HG03558 (cell line): Measurements from ENCODE around the gene ARR3.
"Not testable (repeated sequence)": the region's sequence is repeated elsewhere in the genome, so short reads cannot be mapped to it uniquely, and the experiment has no call there.

Source experiments
- ATAC-seq: cut with Tn5 transposase; IDR thresholded peaks from one replicate; pipeline ENCODE4 v1.9.1; 2021; ENCODE audit warnings: moderate number of reproducible peaks; ENCODE audit not compliant: unreplicated experiment; ENCODE audit errors: extremely low read depth

Gene ARR3

DNA sequence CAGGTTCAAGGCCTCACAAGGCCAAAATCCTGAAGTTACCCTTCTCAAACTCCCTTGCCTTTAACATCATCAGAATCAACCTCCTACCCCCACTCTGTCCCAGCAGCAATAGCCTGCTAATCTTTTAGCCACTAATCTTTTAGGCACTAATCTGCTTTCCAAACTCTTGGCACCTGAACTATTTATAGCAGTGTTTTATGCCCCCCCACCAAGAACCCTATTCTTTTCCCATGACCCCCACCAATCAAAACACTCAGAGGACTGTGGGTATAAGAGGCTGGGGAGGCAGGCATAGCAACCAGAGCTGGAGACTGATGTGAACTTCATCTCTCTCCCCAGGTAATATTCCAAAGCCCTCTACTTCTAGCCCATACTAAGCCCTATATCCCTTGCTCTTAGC lies at the start of gene ARR3:
Gene ARR3 (plus strand): TSS at position 301 of the 400 bp plus-strand sequence. CDS start 1,052 bp downstream, outside the sequence.
- ATAC-seq = no peak

DNA sequence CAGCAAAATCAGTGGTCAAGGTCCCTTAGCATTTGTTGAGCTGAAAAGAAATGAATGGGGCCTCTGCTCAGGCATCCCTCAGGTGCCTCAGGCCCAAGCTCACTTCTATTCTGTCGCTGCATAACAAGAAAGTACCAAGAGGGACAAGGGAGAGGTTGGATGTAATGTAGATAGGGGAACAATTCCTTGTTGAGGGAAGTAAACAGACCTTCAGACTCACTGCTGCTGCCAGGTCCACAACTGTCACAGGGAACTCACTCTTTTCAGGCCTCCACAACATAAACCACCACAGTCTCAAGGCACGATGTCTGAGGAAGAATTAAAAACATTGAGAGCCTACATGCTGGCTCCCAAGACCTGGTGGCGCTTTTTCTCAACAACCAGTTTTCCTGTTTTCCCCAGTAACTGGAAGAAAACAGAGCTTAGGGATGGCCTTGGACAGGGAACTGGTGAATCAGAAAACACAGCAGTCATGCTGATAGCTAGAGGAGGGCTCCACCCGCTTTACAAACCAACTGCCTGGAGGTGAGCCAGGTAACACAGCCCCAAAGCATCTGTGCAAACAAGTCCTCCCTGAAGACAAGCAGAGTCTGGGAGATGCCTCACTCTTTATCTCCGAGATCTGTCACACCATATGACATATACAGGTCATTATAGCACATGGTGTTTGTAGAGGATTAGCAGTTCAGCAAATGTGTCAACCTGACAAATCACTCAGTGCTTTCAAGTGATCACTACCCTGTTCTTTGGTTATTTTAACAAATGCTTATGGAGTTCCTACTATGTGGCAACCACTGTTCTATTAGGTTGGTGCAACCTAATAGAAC lies 48.0 kb upstream of the ARR3 start:
- ATAC-seq = no peak

DNA sequence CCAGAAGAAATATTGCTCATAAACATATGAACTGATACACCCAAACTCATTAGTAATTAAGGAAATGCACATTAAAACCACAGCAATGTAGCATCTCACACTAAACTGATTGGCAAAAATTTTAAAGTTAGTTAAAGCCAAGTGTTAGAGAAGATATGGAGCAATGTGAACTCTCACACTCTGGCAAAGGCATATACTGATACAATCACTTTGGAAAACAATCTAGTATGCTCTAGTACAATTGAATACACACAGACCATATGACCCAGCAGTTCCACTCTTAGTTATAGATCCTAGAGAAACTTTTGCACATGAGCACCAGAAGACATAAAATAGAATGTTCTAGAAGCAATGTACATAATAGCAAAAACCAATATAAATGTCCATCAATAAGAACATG lies 42.1 kb upstream of the ARR3 start:
- ATAC-seq = no peak

DNA sequence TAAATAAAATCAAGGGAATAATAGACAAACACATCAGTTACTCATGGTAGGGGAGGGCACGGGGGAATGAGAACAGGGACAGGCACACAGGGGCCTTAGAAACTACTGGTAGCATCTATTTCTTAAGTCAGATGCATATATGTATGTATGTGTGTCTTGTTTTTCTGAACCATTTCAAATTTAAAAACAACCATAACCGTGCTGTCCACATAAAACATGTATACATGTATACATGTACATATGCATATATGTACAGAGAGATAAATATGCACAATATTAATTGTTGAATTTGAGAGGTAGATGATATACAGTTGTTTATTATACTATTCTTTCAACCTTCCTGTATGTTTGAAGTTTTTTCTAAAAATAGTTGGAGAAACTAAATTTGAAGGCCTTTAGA lies 41.4 kb upstream of the ARR3 start:
- ATAC-seq = no peak

DNA sequence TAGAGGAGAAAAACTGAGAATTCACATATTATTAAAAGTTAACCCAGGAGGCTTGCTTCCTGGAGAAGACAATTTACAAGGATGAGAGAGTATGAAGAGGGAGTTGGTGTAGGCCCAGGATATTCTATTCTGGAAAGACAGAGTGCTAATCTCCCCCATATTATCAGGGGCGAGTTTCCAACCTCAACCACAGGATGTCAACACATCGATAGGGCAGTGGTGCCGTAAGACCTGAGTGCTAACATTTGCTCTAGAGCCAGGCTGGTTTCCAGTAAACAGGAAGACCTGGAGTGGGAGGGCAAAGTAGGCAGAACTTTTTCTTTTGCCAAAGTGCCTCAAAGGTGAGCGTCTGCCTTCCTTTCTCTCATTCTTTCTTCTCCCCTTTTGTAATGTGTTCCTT lies 36.5 kb upstream of the ARR3 start:
- no peak for ATAC-seq

DNA sequence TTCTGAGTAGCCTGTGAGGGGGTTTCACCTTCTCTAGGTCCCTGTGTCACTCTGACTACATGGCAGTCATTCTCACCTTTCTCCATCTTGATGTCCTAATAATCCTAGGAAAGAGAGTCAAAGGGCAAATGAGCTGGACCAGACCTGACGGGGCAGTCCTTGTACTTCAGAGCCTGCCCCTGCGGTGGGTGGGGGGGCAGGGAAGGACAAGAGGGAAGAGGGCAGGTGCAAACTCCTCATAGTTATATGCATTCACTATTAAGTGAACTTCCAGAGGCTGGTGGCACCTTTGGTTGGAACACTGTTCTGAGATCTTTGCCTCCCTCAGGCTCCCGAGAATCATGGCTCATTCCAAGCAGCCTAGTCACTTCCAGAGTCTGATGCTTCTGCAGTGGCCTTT lies 33.8 kb upstream of the ARR3 start, which contains the start of gene AWAT1:
Gene AWAT1 (plus strand): TSS at position 301 of the 400 bp plus-strand sequence. CDS start 41 bp downstream, at position 342.
- no peak for ATAC-seq

DNA sequence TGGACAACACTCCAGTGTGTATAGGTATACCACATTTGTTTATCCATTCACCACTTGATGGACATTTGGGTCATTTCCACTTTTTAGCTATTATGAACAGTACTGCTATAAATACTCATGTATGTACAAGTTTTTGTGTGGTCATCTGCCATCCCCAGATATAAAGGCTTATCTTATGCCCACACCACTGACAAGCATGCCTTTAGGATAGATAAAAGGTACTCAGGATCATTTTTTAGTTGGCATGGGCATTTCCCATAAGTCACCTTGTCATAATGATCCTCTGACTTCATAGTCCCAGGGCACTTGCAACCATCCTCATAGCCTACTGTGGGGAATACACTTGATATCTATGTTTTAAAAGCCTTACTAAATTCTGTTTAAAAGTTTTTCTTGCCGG lies 27.4 kb upstream of the ARR3 start:
- no peak for ATAC-seq

DNA sequence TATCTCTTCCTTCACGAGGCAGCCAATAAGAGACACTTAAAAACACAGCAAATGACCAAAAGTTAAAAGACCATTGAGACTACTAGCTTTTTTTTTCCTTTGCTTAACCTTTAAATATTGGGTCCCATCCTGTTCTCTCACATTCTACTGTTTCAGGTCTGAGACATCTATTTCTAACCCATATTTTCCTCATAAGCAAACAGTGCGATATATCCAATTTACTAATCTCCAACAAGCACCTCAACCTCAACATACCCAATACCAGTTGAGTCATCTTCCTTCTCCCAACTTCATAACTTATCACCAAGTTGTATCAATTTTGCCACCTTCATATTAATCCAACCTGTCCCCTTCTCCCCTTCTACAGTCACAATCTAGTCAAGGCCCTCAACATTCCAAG lies 26.6 kb upstream of the ARR3 start:
- ATAC-seq = no peak

DNA sequence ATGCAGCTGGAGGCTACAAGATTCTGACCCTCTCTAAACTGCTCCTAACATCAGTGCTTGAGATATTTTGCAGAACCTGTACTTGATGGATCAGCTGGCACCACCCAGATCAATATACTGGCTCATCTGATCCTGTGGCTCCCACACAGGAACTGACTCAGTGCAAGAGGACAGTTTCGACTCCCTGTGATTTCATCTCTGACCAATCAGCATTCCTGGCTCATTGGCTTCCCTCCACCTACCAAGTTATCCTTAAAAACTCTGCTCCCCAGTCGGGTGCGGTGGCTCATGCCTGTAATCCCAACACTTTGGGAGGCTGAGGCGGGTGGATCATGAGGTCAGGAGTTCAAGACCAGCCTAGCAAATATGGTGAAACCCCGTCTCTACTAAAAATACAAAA lies 24.5 kb upstream of the ARR3 start:
- ATAC-seq = not testable (repeated sequence)

DNA sequence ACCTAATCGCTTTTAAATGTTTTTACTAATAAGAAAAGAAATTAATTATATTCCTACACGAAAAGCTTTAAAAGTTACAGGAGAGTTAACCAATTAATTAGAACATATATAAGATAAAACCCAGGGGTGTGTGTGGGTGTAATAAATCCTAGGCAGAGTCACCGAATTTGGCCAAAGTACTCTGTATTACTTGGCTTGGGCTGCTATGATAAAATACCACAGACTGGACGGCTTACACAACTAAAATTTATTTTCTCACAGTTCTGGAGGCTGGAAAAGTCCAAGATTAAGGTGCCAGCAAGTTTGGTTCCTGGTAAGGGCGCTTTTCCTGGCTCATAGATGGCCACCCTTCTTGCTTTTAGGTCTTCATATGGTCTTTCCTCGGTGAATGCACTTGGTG lies 23.3 kb upstream of the ARR3 start:
- no peak for ATAC-seq

DNA sequence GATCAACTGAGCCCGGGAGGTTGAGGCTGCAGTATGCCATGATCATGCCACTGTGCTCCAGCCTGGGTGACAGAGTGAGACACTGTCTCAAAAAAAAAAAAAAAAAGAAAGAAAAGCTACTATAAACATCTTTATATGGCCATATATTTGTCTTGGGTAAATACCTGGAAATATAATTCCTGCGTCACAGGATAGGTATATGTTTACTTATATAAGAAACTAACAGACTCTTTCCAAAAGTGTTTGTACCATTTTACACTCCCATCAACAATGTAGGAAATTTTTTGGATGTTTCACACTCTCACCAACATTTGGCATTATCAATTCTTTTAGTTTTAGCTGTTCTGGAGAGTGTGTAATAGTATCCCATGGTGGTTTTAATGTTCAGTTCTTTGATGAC lies 20.9 kb upstream of the ARR3 start:
- no peak for ATAC-seq

DNA sequence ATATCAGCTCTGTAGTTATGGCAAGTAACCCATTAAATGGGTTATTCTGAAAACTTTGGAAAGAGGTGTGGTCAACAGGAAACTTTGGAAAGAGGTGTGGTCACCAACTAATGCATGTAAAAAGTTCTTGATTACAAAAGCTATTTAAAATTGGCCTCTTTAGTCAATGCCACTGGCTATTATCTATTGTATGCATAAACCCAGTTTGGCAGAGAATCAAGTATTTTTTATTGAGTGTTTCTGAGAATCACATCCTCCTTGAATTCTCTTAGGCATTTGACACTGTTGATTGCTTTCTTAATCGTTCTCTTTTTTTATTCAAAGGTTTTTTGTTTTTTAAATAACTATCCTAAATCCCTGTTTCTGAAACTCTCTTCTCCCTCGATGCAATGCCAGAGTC lies 15.6 kb upstream of the ARR3 start:
- no peak for ATAC-seq

DNA sequence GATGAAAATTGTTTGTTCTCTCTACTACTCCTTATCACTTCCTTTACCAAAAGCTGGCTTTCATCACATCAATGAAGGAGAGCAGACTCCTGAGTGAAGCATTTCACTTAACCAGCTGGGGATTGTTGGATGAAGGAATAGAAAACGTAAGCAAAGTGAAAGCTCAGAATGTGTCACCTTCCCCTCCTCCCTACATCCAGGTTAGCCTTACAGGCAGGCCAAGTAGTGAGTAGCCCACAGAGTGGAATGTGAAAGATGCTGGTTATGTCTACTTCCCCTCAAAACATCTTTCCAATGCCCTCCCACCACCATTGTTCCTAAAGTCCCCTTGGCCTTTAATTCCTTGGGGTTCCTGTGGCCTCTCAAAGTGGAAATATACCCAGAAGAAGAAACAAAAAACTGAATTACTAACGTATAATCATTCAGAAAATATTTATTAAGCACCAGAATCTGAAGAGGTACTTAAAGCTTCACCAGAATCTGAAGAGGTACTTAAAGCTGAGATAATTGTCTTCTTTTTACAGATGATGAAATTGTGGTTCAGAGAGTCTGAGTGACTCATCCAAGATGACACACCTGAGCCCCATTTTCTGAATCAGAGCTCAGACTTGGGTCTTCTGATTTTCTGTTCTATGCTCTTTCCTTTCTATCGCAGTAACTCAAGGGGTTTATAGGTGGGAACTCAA lies 14.6 kb upstream of the ARR3 start:
- ATAC-seq = no peak

DNA sequence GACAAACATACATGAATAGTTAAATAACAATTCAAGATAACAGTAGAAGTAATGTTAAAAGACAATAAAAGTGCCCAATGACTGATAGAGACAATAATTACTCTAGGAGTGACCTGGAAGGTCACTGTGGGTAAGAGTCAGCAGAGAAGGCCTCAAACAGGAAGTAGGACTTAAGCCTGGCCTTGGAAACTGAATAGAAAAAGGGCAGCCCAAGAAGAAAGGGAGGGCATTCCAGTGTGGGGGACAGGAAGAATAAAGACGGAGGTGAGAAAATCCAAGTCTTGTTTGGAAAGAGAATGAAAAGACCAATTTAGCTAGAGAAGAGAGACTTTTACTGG lies 14.1 kb upstream of the ARR3 start:
- ATAC-seq = no peak

DNA sequence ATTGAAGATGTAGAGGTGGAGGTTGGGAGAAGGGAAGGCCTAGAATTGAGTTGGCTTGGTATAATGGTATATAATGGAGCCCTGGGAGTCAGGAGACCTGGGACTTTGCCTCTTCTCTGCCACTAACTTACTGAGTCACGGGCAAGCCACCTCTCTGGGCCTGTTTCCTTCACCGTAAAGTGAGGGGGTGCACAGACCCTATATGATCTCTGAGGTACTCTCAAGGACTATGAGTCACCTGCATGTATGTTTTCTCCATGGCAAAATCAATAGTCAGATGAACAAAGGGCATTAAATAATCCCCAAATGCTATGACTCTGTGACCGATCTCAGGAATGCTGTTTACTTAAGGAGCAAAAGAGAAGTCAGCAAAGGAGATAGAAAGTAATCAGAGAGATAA lies 13.2 kb upstream of the ARR3 start:
- no peak for ATAC-seq

DNA sequence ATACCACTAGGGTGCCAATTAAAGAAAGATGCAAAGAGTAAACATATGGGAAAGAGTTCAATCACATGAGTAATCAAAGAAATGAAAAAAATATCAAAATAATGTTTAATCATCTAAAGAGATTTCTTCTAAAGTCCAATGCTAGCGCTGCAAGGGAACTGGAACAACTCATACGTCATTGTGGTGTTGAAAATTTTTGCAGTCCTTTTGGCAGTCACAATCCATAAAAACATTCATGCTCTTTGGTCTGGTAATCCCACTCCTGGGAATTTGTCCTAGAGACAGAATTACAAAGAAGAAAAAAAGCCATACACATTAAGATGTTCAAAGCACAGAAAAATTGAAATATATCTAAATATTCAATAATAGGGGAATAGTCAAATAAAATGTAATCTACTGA lies 12.7 kb upstream of the ARR3 start:
- ATAC-seq = no peak

DNA sequence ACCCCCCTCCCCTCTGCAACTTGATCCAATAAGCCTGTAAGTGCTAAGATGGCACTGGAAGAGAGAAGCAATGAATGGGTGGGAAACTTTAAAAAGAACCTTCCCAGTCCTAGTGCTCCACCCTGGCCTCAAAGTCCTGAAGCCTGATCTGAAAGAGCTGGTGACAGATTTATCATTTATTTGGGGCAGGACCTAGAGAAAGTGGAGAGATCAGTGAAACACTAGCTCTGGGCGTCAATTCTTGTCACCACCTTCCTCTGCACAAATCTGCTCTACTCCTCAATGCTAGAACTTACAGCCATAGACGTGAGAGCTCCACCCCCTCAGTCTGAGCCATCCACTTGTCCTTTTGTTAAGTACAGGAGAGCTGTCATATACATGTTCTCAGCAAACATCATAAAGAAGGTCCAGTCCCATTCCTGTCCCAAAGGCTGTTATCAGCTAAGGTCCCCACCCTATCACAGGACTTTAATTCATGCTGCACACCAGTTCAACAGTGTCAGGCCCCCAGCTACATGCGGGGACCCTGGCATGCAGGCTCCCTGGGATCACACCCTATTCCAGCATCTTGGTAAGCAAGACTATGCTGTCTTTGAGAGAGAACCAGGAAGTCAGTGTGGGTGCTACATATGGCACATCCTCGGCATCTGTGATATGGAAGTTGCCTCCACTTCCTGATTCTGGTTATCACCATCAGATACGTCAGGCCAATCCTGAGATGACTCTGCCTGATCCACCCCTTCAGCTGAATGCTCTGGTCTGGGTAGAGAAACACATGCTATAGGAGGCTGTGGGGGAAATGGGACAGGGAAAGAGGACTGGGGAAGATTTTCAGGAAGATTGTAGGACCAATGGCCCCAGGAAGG lies 10.5 kb upstream of the ARR3 start:
- no peak for ATAC-seq

DNA sequence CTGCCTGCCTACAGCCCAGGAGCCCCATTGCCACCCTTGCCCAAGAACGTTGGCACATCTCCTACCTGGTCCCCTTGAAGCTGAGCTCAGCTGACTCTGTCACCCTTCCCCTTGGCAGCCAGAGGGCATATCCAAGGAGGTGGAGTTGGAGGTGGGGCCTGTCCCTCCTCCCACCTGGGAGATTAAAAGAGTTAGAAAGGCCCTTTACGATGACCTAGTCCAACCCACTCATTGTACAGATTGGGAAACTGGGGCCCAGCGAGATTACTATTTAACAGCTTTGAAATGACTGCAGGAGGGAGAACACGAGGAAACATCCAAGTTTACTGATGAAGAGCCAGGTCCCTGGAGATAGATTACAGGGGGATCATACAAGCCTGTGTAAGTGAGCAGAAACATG lies 8.0 kb upstream of the ARR3 start, which contains the start of gene P2RY4:
Gene P2RY4 (minus strand): TSS at position 101 of the 400 bp plus-strand sequence. CDS start 580 bp downstream, outside the sequence.
- no peak for ATAC-seq

DNA sequence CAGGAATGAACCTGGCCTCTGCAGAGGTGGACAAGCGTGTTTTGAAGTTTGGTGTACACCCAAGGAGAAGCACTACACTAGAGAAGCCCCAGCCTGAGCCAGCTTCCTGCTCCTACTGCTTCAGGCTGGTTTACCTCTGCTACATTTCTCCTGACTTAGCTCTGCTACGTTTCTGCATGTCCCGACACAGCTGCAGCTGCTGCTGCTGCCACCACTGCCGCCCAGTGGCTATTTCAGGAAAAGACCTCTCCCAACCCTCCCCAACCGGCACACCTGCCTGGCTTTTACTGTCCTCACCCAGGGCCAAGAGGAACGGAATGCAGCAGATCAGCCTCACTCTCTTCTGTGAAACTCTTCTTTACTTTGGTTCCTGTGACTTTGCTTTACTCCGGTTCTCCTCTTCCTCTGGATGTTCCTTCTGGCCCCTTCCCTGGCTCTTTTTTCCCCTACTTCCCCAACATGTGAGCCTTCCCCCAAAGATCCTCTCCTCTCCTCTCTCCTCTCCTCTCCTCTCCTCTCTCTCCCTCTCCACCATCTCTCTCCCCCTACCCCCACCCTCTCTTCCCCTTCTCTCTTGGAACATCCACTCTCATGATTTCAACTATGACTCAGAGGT lies 5.1 kb upstream of the ARR3 start:
- no peak for ATAC-seq

DNA sequence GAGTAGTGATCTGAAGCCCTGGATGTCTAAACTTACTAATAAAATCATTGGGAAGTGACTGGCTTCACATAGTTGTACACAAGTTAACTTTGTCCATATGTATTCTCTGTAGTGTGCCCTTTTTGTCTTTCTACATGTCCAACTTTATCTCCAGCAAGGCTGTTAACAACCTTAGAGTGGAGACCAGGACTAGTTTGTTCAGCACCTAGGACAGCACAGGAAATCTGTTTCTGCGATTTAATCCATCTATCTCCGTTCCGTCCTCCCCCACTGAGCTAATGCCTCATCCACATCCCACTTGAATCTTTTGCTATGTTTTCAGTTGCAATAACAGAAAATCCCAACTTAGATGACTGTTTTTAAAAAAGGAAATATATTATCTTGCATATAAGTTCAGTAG lies 3.4 kb upstream of the ARR3 start:
- no peak for ATAC-seq
